Measurements from ENCODE around the gene SIGLEC1. TPM values are rescaled to one million over a fixed set of nuclear protein-coding genes. Genes with fewer than 3 reads are reported as not detected.

SIGLEC1 gene
- total RNA-seq, 1 experiment from 2014 or later, result not detected

Other genes starting within 250 kb of the SIGLEC1 start
- 22.4 and 28.5 TPM in 2 replicates for gene ATRN, start 241.6 kb downstream of the SIGLEC1 start, total RNA-seq (2014; rRNA removed; shearing (Covaris generic))
- gene GFRA4, start 49.2 kb downstream of the SIGLEC1 start, total RNA-seq (2014; rRNA removed; shearing (Covaris generic)), result not detected in 2 replicates
- gene ADAM33, start 30.6 kb downstream of the SIGLEC1 start, total RNA-seq (2014; rRNA removed; shearing (Covaris generic)), result not detected in 2 replicates
- gene HSPA12B, start 20.1 kb upstream of the SIGLEC1 start, total RNA-seq (2014; rRNA removed; shearing (Covaris generic)), result not detected in 2 replicates
- gene ADISSP, start 55.2 kb upstream of the SIGLEC1 start, total RNA-seq (2014; rRNA removed; shearing (Covaris generic)), result 108 and 110 TPM in 2 replicates
- 0.67 TPM in 1 of 2 replicates, not detected in the other for gene SPEF1, start 68.8 kb upstream of the SIGLEC1 start, total RNA-seq (2014; rRNA removed; shearing (Covaris generic))
- 94.1 and 129 TPM in 2 replicates for gene CENPB, start 74.1 kb upstream of the SIGLEC1 start, total RNA-seq (2014; rRNA removed; shearing (Covaris generic))
- 63.0 and 65.5 TPM in 2 replicates for gene CDC25B, start 83.7 kb upstream of the SIGLEC1 start, total RNA-seq (2014; rRNA removed; shearing (Covaris generic))
- gene AP5S1, start 107.9 kb upstream of the SIGLEC1 start, total RNA-seq (2014; rRNA removed; shearing (Covaris generic)), result 22.6 and 27.7 TPM in 2 replicates
- 18.6 and 23.9 TPM in 2 replicates for gene MAVS, start 134.2 kb upstream of the SIGLEC1 start, total RNA-seq (2014; rRNA removed; shearing (Covaris generic))
- 62.1 and 97.0 TPM in 2 replicates for gene PANK2, start 176.8 kb upstream of the SIGLEC1 start, total RNA-seq (2014; rRNA removed; shearing (Covaris generic))